HG03066 (cell line): ENCODE results near the gene CSRNP2.
"Not testable (repeated sequence)": the region's sequence is repeated elsewhere in the genome, so short reads cannot be mapped to it uniquely, and the experiment has no call there.

Source experiments
- ATAC-seq: cut with Tn5 transposase; IDR thresholded peaks from one replicate; pipeline ENCODE4 v1.9.1; 2021; ENCODE audit warnings: low read depth; ENCODE audit not compliant: unreplicated experiment

The CSRNP2 gene

DNA sequence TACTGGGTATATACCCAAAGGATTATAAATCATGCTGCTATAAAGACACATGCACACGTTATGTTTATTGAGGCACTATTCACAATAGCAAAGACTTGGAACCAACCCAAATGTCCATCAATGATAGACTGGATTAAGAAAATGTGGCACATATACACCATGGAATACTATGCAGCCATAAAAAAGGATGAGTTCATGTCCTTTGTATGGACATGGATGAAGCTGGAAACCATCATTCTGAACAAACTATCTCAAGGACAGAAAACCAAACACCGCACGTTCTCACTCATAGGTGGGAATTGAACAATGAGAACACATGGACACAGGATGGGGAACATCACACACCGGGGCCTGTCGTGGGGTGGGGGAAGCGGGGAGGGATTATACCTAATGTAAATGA lies 4.5 kb downstream of the CSRNP2 start:
- ATAC-seq = not testable (repeated sequence)

DNA sequence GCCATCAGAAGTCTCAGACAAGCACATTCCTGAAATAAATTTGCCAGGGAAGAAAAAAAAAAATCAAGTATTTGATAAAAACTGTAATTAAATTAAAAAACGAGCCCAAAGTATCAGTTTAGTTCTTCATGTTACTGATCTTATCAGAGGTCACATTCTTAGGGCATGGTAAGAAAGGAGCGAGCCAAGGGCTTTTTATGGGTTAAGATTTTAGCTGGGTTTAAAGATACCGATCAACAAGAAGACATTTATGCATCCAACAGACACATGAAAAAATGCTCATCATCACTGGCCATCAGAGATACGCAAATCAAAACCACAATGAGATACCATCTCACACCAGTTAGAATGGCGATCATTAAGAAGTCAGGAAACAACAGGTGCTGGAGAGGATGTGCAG lies 5.0 kb downstream of the CSRNP2 start:
- ATAC-seq = not testable (repeated sequence)

GRCh38 chr12:51077930-51078329 lies 5.5 kb downstream of the CSRNP2 start:
- ATAC-seq = no peak

GRCh38 chr12:51076236-51076930 lies 7.0 kb downstream of the CSRNP2 start:
- no peak for ATAC-seq

DNA sequence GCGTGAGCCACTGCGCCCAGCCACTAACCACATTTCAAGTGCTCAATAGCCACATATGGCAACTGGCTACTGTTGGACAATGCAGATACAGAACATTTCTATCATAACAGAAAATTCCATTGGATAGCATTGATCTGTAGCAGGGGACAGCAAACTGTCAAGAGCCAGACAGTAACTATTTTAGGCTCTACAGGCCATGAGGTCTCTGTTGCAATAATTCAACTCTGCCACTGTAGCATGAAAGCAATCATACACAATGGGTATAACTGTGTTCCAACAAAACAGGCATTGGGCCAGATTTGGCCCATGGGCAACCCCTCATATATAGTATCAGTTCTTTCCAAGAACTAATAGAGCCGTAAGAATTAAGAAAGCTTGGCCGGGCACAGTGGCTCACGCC lies 8.0 kb downstream of the CSRNP2 start:
- no peak for ATAC-seq

- no peak for ATAC-seq
Observed at GRCh38 chr12:51071663-51072062, 11.7 kb downstream of the CSRNP2 start.

DNA sequence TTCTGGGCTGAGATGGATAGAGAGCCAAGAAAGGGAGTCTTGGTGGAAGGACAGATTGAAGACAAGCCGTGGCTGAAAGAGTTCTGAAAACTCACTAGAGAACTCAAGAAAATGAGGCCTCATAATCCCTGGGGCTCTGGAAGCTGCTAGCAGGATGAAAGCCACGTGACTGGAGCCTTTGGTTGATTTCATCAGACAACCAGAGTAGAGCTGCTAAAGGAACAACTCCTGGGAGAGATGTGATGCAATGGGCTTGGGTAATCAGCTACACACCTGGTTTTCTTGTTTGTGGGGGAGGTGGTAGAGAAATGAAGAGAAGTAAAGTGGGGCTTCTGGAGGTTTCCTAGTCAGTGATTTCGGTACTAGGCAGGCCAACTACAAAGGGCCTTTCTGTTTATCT lies 13.4 kb downstream of the CSRNP2 start:
- no peak for ATAC-seq

DNA sequence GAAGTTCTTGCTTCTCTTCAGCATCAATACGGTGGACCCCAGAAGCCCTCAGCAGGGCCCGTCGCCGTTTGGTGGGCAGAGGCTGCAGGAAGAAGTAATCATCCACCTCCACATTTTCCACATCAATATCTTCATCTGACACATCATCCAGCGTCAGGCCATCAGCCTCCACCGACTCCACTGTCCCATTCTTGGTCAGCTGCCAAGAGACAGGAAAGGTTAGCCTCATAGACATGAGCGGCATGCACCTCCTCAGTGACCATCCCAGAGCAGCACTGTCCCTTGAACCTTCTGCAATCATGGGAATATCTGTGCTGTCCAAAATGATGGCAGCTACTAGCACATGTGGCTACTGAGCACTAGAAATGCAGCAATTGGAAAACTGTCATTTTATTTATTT lies 15.6 kb downstream of the CSRNP2 start:
- ATAC-seq = no peak

DNA sequence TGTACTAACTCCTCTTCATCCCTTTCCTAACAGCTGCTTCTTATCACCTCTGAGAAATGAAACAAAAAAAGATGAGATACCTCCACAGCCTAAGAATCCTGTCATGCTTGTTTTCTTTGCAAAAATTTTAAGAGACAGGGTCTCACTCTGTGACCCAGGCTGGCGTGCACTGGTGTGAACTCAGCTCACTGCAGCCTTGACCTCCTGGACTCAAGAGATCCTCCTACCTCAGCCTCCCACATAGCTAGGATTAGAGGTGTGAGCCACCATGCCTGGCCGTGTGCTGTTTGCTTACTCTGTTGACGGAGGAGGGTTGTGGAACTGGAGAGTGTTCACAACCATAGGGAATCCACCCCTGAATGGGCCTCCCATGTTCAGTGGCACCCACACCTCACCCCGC lies 16.2 kb downstream of the CSRNP2 start:
- no peak for ATAC-seq

DNA sequence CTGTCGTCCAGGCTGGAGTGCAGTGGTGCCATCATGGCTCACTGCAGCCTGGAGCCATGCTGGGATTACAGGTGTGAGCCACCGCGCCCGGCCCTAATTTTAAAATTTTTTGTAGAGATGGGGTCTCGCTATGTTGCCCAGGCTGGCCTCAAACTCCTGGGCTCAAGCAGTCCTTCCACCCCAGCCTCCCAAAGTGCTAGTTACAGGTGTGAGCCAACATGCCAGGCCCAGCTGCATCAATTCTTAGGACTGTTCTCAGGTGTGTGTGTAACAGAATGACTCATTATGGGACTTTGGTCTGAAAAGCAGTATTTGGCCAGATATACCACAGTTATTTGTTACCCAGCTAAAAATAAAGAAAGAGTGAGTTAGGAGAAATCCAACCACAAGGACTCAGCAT lies 17.9 kb downstream of the CSRNP2 start:
- no peak for ATAC-seq

GRCh38 chr12:51062631-51063397 lies 20.6 kb downstream of the CSRNP2 start:
- ATAC-seq = no peak

- ATAC-seq = no peak
Observed at GRCh38 chr12:51059086-51059485, 24.3 kb downstream of the CSRNP2 start.

GRCh38 chr12:51056242-51056641 lies 27.2 kb downstream of the CSRNP2 start:
- ATAC-seq = no peak

- no peak for ATAC-seq
Observed at GRCh38 chr12:51055060-51055459, 28.3 kb downstream of the CSRNP2 start.

DNA sequence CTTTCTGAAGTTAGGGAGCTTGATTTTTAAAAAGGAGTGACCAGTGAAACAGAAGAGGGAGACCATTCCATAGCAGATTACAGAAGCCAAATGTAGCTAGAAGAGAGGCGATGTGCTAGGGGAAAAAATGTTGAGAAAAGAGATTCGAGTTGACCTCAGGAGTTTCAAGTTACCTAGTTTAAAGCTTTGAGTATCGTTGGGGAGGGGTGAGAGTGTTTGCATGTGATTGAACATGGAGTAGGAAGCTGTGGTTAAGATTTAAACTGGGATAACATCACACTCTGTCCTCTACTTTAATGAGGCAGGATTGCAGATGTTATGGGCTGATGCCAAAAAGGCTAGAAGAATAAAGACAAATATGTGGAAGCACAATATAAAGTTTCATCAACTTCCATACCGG lies 31.6 kb downstream of the CSRNP2 start:
- ATAC-seq = no peak

GRCh38 chr12:51049525-51049924 lies 33.9 kb downstream of the CSRNP2 start:
- ATAC-seq = no peak

DNA sequence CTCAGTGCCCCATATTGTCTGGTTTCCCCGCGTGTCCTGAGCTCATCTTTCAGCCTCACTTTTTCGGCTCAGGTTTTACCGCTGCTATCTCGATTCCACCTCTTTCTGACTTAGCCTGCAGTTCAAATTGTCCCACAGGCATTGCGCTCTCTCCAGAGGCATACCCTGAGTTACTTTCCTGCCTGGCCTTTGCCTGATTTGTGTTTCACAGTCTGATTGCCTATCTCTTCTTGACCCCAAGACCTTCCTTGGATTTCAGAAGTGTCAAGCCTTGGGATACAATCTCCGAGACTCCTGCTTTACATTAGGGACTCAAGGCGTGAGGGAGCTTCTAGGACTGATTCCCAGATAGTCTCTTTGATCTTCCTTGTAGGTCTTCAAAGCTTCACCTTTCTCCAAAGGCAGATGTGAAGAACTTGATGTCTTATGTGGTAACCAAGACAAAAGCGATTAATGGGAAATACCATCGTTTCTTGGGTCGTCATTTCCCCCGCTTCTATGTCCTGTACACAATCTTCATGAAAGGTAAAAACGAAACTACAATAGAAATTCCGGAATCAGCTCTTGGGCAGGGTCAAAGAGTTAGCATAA lies 34.6 kb downstream of the CSRNP2 start:
- no peak for ATAC-seq

DNA sequence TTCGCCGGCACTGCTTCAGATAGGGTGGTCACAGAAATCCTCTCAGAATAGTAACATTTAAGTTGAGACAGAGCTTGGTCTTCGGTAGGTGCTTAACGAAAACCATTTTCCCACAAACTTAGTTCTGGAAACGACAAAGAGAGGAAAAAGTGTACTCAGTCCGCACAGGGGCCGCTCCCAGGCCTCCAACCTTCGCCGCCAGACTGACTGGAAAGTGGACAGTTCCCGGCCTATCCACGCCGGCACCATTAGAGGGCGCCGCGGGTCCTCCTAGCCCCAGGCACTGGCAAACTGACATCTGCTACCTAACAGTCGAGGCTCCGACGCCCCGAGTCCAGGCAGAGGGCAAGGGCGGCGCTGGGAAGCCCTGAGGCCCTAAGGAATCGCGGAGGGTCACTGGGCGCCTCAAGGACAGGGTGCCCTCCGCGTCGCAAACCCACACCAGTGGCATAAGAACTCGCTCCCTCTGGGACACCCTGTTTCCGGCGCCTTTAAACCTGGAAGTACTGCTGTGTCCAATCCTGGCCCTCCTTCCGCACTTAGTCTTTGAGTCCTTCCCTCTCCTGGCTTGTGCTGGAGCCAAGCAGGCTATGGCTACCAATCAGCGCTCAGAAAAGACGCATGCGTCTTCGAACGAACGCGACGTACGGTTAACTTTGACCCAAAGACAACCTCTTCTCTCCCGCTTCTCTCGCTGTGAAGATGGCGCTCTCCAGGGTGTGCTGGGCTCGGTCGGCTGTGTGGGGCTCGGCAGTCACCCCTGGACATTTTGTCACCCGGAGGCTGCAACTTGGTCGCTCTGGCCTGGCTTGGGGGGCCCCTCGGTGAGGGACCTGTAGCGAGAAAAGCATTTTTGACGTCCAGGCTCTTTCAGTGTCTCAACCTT lies 35.5 kb downstream of the CSRNP2 start, which contains the start of gene LETMD1:
Gene LETMD1 (plus strand): TSS at position 673 of the 886 bp plus-strand sequence. CDS start 30 bp downstream, at position 703.
- peak; percentile 88 for ATAC-seq

DNA sequence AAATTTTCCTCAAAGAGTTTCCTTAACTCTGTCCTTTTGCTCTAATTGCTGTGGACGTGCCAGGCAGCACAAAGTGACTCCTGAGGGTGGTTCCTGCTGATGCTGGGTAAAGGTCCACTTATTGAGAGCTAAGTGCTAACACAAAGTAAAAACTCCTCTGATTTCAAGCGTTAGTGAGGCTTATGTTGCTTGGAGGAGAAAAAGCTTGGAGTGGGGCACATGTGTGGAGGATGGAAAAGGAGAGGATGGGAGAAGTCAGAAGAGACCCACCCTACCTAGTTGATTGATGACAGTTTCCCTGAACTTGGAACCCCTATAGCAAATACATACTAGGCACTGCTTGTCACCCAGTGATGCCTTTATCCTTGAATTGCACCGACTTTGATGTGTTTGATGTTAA lies 47.1 kb downstream of the CSRNP2 start:
- no peak for ATAC-seq

DNA sequence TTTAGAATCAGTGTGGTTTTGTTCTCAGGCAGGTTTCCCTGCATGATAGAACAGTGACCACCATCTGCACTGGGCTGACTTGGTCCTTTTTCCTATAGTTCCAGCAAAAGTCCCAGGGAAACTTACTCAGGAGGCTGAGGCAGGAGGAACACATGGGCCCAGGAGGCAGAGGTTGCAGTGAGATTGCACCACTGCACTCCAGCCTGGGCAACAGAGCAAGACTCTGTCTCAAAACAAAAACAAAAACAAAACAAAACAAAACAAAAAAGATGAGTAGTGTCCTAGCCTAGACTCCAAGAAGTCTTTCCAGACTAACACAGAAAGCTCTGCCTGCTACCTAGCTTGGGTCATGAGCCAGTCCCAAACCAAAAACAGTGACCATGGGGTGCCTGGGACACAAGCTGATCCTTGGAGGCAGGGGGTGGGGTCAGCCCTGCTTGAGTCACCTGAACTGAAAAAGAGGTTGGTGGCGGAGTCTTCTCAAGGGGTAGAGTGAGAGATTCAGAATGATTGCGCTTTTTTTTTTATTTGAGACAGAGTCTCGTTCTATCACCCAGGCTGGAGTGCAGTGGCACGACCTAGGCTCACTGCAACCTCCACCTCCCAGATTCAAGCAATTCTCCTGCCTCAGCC lies 49.8 kb downstream of the CSRNP2 start:
- no peak for ATAC-seq
